Sigmoid colon (tissue), 7 donors: Measurements from ENCODE around the gene PLA2R1. TPM values are rescaled to one million over a fixed set of nuclear protein-coding genes. Genes with fewer than 3 reads are reported as not detected.

Experiments used
- DNase-seq: peaks from one replicate; pipeline ENCODE4 v3.0.0-alpha.2; 2019
- H3K27ac ChIP-seq, 4 donors: fragments of 200-600 bp; sonication (generic); one replicate each; pipeline ENCODE4 v1.5.1; 2016 to 2019; ENCODE audit warnings: mild to moderate bottlenecking in 1 of 4
- H3K27me3 ChIP-seq, 3 donors: fragments of 200-600 bp; sonication (generic); one replicate each; pipeline ENCODE4 v1.5.1; 2019; ENCODE audit warnings: mild to moderate bottlenecking in 1 of 3
- H3K36me3 ChIP-seq, 4 donors: fragments of 200-600 bp; sonication (generic); one replicate each; pipeline ENCODE4 v1.5.1; 2016 to 2019
- H3K4me1 ChIP-seq, 4 donors: fragments of 200-600 bp; sonication (generic); one replicate each; pipeline ENCODE4 v1.5.1; 2017 to 2019
- H3K4me3 ChIP-seq, 4 donors: fragments of 200-600 bp; sonication (generic); one replicate each; pipeline ENCODE4 v1.5.1; 2017 to 2019; ENCODE audit warnings: mild to moderate bottlenecking in 2 of 4, moderate library complexity in 1 of 4
- H3K9me3 ChIP-seq, 4 donors: fragments of 200-600 bp in 3 of 4; sonication (generic) in 3 of 4; one replicate each; pipeline versions ENCODE4 v1.5.1 to v1.6.1; 2013 to 2019
- EP300 ChIP-seq, 4 donors: sonication (generic); formaldehyde crosslinking; IDR thresholded peaks; one replicate each; pipeline ENCODE4 v1.6.1; 2017; ENCODE audit warnings: antibody characterized with exemption in 4 of 4
- POLR2A ChIP-seq, 2 donors: fragments of 450-650 bp; IDR thresholded peaks; one replicate each; pipeline ENCODE4 v1.6.1; 2016; ENCODE audit warnings: antibody characterized with exemption in 2 of 2, mild to moderate bottlenecking in 2 of 2, moderate library complexity in 2 of 2
- POLR2AphosphoS5 ChIP-seq, 4 donors: sonication (generic); formaldehyde crosslinking; IDR thresholded peaks; one replicate each; pipeline ENCODE4 v1.6.1; 2017; ENCODE audit warnings: antibody characterized with exemption in 4 of 4
- WGBS, 2 donors: extraction: QIAGEN DNeasy Blood & Tissue Kit; methylation state at CpG; one replicate each; pipeline ENCODE4 v1.1.7; 2013; 5-methylcytosine and 5-hydroxymethylcytosine counted together
- intact Hi-C: fragments of 100-400 bp; cut with DNase I; formaldehyde crosslinking; loops from one replicate; pipeline ENCODE4 v1.15.1; 2023
- polyA plus RNA-seq, 3 donors: library from polyadenylated mRNA; stranded (reverse); fragments of 200-250 nt; gene quantifications; one replicate each; pipeline ENCODE4 v1.2.3, GENCODE V29; 2013
- total RNA-seq, 4 donors: library from RNA; depleted of rRNA; stranded (reverse); fragments of >200 nt; gene quantifications; one replicate each; pipeline ENCODE4 v1.1.0, GENCODE V29; 2016
- TF ChIP-seq, protein P1 (sequence below), 4 experiments: fragments of 450-650 bp in 3 of 4; fragments of 200-600 bp in 1 of 4; IDR thresholded peaks; one replicate each; pipeline ENCODE4 v1.5.1; 2016 to 2019; ENCODE audit warnings: antibody characterized with exemption in 4 of 4, mild to moderate bottlenecking in 3 of 4, moderate library complexity in 2 of 4
- donor health status: healthy with polysubstance abuse.
- donor health status: Bipolar disorder and iron deficiency.
- donor health status: healthy.

The PLA2R1 gene
- total and polyA plus RNA-seq, 7 donors, result 0.23 to 19.7 (median 3.9) TPM

DNA sequence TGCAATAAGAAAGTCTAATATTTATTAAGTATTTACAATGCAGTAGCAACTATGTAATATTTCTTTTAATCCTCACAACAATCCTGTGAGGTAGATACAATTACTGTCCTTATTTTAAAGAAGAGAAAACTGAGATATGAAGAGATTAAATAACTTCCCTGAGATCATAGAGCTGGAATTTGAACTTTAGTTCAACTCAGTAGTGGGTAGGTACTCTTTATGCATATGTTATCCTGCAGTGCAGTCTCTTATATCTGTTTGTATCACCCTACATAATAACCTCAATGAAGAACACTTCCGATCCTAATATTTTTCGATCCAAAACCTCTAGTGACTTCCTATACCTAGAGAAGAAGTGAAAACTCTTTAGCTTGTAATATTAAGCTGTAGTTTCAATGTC is 64.2 kb downstream of the PLA2R1 start:
- no peaks in the 10 kb centered on the region for H3K36me3 ChIP-seq
- H3K27me3 ChIP-seq, result no peaks in the 10 kb centered on the region
- 95% methylated on average over 2 of the region's 2 CpGs for WGBS, 2 donors
- H3K4me1 ChIP-seq, result peaks cover 0 to 4% (median 0%) of the 10 kb centered on the region in 4 donors
- TF ChIP-seq POLR2A (IDR thresholded peaks at IDR 0.05) (no peak), EP300 (IDR thresholded peaks at IDR 0.05) (no peak), POLR2AphosphoS5 (IDR thresholded peaks at IDR 0.05) (no peak)
- TF ChIP-seq, protein P1, sequence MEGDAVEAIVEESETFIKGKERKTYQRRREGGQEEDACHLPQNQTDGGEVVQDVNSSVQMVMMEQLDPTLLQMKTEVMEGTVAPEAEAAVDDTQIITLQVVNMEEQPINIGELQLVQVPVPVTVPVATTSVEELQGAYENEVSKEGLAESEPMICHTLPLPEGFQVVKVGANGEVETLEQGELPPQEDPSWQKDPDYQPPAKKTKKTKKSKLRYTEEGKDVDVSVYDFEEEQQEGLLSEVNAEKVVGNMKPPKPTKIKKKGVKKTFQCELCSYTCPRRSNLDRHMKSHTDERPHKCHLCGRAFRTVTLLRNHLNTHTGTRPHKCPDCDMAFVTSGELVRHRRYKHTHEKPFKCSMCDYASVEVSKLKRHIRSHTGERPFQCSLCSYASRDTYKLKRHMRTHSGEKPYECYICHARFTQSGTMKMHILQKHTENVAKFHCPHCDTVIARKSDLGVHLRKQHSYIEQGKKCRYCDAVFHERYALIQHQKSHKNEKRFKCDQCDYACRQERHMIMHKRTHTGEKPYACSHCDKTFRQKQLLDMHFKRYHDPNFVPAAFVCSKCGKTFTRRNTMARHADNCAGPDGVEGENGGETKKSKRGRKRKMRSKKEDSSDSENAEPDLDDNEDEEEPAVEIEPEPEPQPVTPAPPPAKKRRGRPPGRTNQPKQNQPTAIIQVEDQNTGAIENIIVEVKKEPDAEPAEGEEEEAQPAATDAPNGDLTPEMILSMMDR (IDR thresholded peaks at IDR 0.05), result no peak
- no peak for DNase-seq
- H3K9me3 ChIP-seq, result no peaks in the 10 kb centered on the region
- no peak overlapping the region for H3K27ac ChIP-seq
- intact Hi-C loops, result no loop called here
- no peak overlapping the region for H3K4me3 ChIP-seq

DNA sequence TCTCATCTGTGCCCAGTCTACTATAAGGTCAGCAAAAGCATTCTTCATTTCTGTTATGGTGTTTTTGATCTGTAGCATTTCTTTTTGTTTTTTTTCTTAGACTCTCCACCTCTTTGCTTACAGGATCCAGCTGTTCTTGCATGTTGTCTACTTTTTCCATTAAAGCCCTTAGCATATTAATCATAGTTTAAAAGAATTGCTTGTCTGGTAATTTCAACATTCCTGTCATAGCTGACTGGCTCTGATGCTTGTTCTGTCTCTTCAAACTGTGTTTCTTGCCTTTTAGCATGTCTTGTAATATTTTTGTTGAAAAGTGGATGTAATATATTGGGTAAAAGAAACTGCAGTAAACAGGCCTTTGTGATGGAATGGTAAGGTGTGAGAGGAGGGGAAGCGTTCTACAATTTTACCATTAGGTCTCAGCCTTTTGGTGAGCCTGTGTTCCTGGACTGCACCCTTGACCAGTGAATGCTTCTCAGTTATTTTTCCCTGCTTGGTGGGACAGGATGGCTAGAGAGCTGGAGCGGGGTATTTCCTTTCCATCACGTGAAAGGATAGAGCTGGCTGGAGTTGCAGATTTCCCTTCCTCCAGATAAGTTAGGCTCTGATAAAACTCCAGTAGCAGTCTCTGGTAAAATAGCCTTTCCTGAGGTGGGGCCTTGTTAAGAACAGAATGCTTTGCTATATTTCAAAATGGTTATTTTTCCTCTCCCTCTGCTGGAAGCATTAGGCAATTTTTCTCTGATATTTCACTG is 65.4 kb downstream of the PLA2R1 start:
- H3K36me3 ChIP-seq, result no peaks in the 10 kb centered on the region
- H3K4me1 ChIP-seq, result peaks cover 0 to 4% (median 0%) of the 10 kb centered on the region in 4 donors
- no peaks in the 10 kb centered on the region for H3K9me3 ChIP-seq
- no peak overlapping the region for H3K4me3 ChIP-seq
- peak overlapping the region in 1 of 4 donors; percentile 5 for H3K27ac ChIP-seq
- WGBS, 2 donors, result 83 to 85% methylated on average over 3 of the region's 3 CpGs
- no peak for DNase-seq
- TF ChIP-seq EP300 (IDR thresholded peaks at IDR 0.05) (no peak), POLR2A (IDR thresholded peaks at IDR 0.05) (no peak), POLR2AphosphoS5 (IDR thresholded peaks at IDR 0.05) (peak in 1 of 4 donors; percentile 14)
- TF ChIP-seq, protein P1 (IDR thresholded peaks at IDR 0.05), result no peak
- no peaks in the 10 kb centered on the region for H3K27me3 ChIP-seq
- intact Hi-C loops, result no loop called here

DNA sequence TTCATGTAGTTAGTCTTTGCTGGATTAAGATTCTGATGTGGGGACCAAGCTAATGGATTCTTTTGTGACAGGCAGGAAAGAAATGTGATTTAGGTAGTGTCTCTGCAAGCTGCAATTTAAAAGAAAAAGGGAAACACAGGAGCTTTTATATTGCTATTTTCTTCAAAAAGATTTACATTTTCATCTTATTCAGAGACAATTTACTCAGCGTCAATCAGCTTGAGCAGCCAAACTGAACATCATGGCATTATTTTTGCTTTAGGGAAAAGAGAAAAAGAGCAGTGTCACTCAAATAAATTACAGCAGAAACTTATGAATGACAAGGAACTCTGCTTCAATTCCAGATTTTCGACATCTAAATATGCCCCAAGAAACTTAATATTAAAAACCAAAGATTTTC is 67.4 kb downstream of the PLA2R1 start:
- Histone ChIP-seq H3K27me3 (no peaks in the 10 kb centered on the region), H3K4me3 (no peak overlapping the region), H3K4me1 (peaks cover 0 to 4% (median 0%) of the 10 kb centered on the region in 4 donors), H3K9me3 (no peaks in the 10 kb centered on the region), H3K27ac (no peak overlapping the region), H3K36me3 (no peaks in the 10 kb centered on the region)
- 97 to 98% methylated on average over 2 of the region's 2 CpGs for WGBS, 2 donors
- DNase-seq, result no peak
- TF ChIP-seq, protein P1 (IDR thresholded peaks at IDR 0.05), result no peak
- TF ChIP-seq POLR2A (IDR thresholded peaks at IDR 0.05) (no peak), POLR2AphosphoS5 (IDR thresholded peaks at IDR 0.05) (no peak), EP300 (IDR thresholded peaks at IDR 0.05) (no peak)
- intact Hi-C loops, result no loop called here

DNA sequence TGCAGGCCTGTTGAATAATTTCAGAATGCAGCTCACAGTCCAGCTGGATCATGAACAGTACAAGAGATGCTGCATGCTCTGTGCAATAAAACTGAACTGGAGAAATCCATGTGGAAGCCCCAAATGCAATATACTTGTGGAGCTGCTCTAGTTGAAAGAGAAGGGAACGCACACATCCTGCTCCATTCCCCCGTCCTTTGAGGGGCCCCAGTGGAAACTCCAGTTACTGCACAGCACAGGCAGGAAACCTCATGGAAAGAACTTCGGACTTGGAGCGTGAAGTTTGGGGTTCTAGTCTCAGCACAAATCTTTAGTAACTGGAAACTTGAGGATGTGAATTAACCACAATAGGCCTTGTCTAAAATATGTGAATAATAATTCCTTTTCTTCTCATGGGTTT is 73.2 kb downstream of the PLA2R1 start:
- H3K27me3 ChIP-seq, result no peaks in the 10 kb centered on the region
- intact Hi-C loops, result no loop called here
- H3K4me1 ChIP-seq, result no peaks in the 10 kb centered on the region
- H3K9me3 ChIP-seq, result no peaks in the 10 kb centered on the region
- no peak overlapping the region for H3K27ac ChIP-seq
- no peak for DNase-seq
- TF ChIP-seq EP300 (IDR thresholded peaks at IDR 0.05) (no peak), POLR2AphosphoS5 (IDR thresholded peaks at IDR 0.05) (no peak), POLR2A (IDR thresholded peaks at IDR 0.05) (no peak)
- TF ChIP-seq, protein P1 (IDR thresholded peaks at IDR 0.05), result no peak
- H3K36me3 ChIP-seq, result peaks cover 0 to 8% (median 0%) of the 10 kb centered on the region in 4 donors
- H3K4me3 ChIP-seq, result no peak overlapping the region
- 93 to 94% methylated on average over 4 of the region's 4 CpGs for WGBS, 2 donors
